B cell (primary cell): Measurements from ENCODE around the gene SLC30A2. TPM values are rescaled to one million over a fixed set of nuclear protein-coding genes. Genes with fewer than 3 reads are reported as not detected.

Source experiments
- ATAC-seq: fragments of 200-7000 bp; cut with Tn5 transposase; one replicate; pipeline ENCODE4 v1.10.0; 2021; ENCODE audit warnings: low read depth, mild to moderate bottlenecking, moderate number of reproducible peaks, moderate library complexity
- CTCF ChIA-PET: fragments of 350-600 bp; sonication (Branson Sonifier 250); formaldehyde crosslinking; loops from one replicate; lab custom pipeline; 2021; ENCODE audit warnings: antibody characterized with exemption, inconsistent platforms; lab: Charles Lee
- POLR2A ChIA-PET: fragments of 350-600 bp; sonication (Branson Sonifier 250); formaldehyde crosslinking; loops from one replicate; lab custom pipeline; 2021; ENCODE audit warnings: antibody characterized with exemption; lab: Charles Lee
- DNase-seq: peaks from one replicate; pipeline ENCODE4 v3.0.0; 2013
- H2AFZ ChIP-seq: 2 replicates; pipeline ENCODE4 v1.6.1; 2012; ENCODE audit warnings: mild to moderate bottlenecking, low read depth, low read length; ENCODE audit not compliant: insufficient read depth, poor library complexity, severe bottlenecking
- H3K27ac ChIP-seq, 2 donors: 1 replicate in 1 of 2; 2 replicates in 1 of 2; pipeline ENCODE4 v1.5.1; 2012 to 2013; ENCODE audit warnings: low read length in 2 of 2, mild to moderate bottlenecking in 2 of 2, moderate library complexity in 1 of 2
- H3K27me3 ChIP-seq, 4 experiments: fragments of 200-600 bp in 1 of 4; sonication (generic) in 1 of 4; replicated peaks in 1 of 4; 1 replicate in 2 of 4; 2 replicates in 2 of 4; pipeline versions ENCODE4 v1.6.1 to v1.7.0; 2013 to 2016; ENCODE audit warnings: low read length in 3 of 4, mild to moderate bottlenecking in 2 of 4, mixed read lengths in 1 of 4, moderate library complexity in 1 of 4; ENCODE audit not compliant: insufficient read depth in 4 of 4, control insufficient read depth in 3 of 4; ENCODE audit errors: control extremely low read depth in 1 of 4
- H3K36me3 ChIP-seq, 2 experiments: replicated peaks in 1 of 2; 1 replicate in 1 of 2; 2 replicates in 1 of 2; pipeline versions ENCODE4 v1.6.1 to v1.7.1; 2013; ENCODE audit warnings: low read length in 1 of 2; ENCODE audit not compliant: insufficient read depth in 2 of 2, control insufficient read depth in 1 of 2; ENCODE audit errors: control extremely low read depth in 1 of 2, extremely low read depth in 1 of 2
- H3K4me1 ChIP-seq, 2 donors: fragments of 200-600 bp in 1 of 2; sonication (generic) in 1 of 2; 1 replicate in 1 of 2; 2 replicates in 1 of 2; pipeline versions ENCODE4 v1.5.1 to v1.6.1; 2013 to 2017; ENCODE audit warnings: low read length in 2 of 2; ENCODE audit not compliant: control insufficient read depth in 2 of 2, insufficient read depth in 2 of 2
- H3K4me2 ChIP-seq: replicated peaks from 2 replicates; pipeline ENCODE3; 2012; ENCODE audit warnings: mild to moderate bottlenecking, low read depth, low read length; ENCODE audit not compliant: poor library complexity, severe bottlenecking
- H3K4me3 ChIP-seq, 5 experiments: fragments of 200-600 bp in 1 of 5; sonication (generic) in 1 of 5; 1 replicate in 3 of 5; 2 replicates in 2 of 5; pipeline versions ENCODE4 v1.5.1 to v1.7.0; 2011 to 2016; ENCODE audit warnings: low read length in 4 of 5, mild to moderate bottlenecking in 4 of 5, low read depth in 2 of 5, control low read depth in 1 of 5, moderate library complexity in 1 of 5; ENCODE audit not compliant: insufficient read depth in 1 of 5; ENCODE audit errors: control extremely low read depth in 1 of 5, extremely low read depth in 1 of 5
- H3K79me2 ChIP-seq: fragments of 200-600 bp; sonication (generic); one replicate; pipeline ENCODE4 v1.6.0; 2016; ENCODE audit warnings: low read length; ENCODE audit not compliant: control insufficient read depth, insufficient read depth
- H3K9ac ChIP-seq: fragments of 200-600 bp; sonication (generic); 2 replicates; pipeline ENCODE4 v1.6.1; 2017; ENCODE audit warnings: mild to moderate bottlenecking, low read length, moderate library complexity
- H3K9me3 ChIP-seq, 3 donors: one replicate each; pipeline versions ENCODE4 v1.6.1 to v1.7.1; 2013; ENCODE audit warnings: low read length in 2 of 3; ENCODE audit not compliant: control insufficient read depth in 2 of 3, insufficient read depth in 1 of 3; ENCODE audit errors: control extremely low read depth in 1 of 3
- H4K20me1 ChIP-seq: 2 replicates; pipeline ENCODE4 v1.6.0; 2012; ENCODE audit warnings: mild to moderate bottlenecking, low read length; ENCODE audit not compliant: insufficient read depth, control insufficient read depth, poor library complexity, severe bottlenecking
- H3K27ac Mint-ChIP-seq: one replicate; pipeline ENCODE4 v1.8.0; 2021; ENCODE audit warnings: mixed read lengths
- H3K27me3 Mint-ChIP-seq: one replicate; pipeline ENCODE4 v1.8.0; 2021; ENCODE audit warnings: mixed read lengths
- H3K4me1 Mint-ChIP-seq: one replicate; pipeline ENCODE4 v1.8.0; 2021; ENCODE audit warnings: mixed read lengths
- H3K4me3 Mint-ChIP-seq: one replicate; pipeline ENCODE4 v1.8.0; 2021; ENCODE audit warnings: mixed read lengths
- H3K9me3 Mint-ChIP-seq: one replicate; pipeline ENCODE4 v1.8.0; 2022; ENCODE audit warnings: mixed read lengths; ENCODE audit not compliant: insufficient read depth
- CTCF ChIP-seq: fragments of 200-600 bp; IDR thresholded peaks from one replicate; pipeline ENCODE4 v1.8.0; 2022; ENCODE audit warnings: antibody characterized with exemption, mild to moderate bottlenecking
- EZH2 ChIP-seq: IDR thresholded peaks from 2 replicates; pipeline ENCODE4 v1.6.1; 2012; ENCODE audit warnings: borderline replicate concordance, low read depth, mild to moderate bottlenecking, moderate library complexity, low read length; ENCODE audit not compliant: insufficient read depth, poor library complexity, severe bottlenecking
- WGBS: methylation state at CpG from one replicate; pipeline ENCODE4 v1.1.5; 2013; ENCODE audit warnings: missing lambda C conversion rate; ENCODE audit not compliant: insufficient coverage; 5-methylcytosine and 5-hydroxymethylcytosine counted together
- intact Hi-C: fragments of 100-400 bp; cut with micrococcal nuclease; formaldehyde crosslinking; loops from one replicate; pipeline ENCODE4 v1.10.0; 2022
- polyA plus RNA-seq: library from polyadenylated mRNA; depleted of rRNA; stranded (reverse); fragments of >200 nt; gene quantifications from 2 replicates; pipeline ENCODE4 v1.2.3, GENCODE V29; 2012
- total RNA-seq, 2 donors: library from RNA; stranded (reverse); fragments of 120-200 nt in 1 of 2; gene quantifications; 1 replicate in 1 of 2; 2 replicates in 1 of 2; pipeline versions ENCODE4 v1.2.3 to v1.2.4, GENCODE V29; 2013 to 2022

SLC30A2 gene
- total and polyA plus RNA-seq, 2 donors (not counting 1 experiment from before 2014, with no cell fraction given): not detected

- Mint-ChIP-seq H3K27ac (peak within 1 kb of the TSS; percentile 93), H3K9me3 (no peaks in the 10 kb centered on the region), H3K4me3 (peak within 1 kb of the TSS; percentile 95), H3K4me1 (peaks cover 20% of the 10 kb centered on the region), H3K27me3 (no peaks in the 10 kb centered on the region)
- H3K9ac ChIP-seq: peak within 1 kb of the TSS; percentile 91
- H2AFZ ChIP-seq: peak within 1 kb of the TSS; percentile 98
- peak within 1 kb of the TSS; percentile 65 to 90 (median 83) for H3K4me3 ChIP-seq
- peak; percentile 99 for DNase-seq
- H3K4me1 ChIP-seq: peaks cover 13 to 17% of the 10 kb centered on the region in 2 donors
- H3K36me3 ChIP-seq: no peaks in the 10 kb centered on the region
- intact Hi-C loops: loop anchor here (1.0 to 2.0 kb wide), 8 partner anchors 37 to 765 kb away; partner anchors contain the start of genes AUNIP, DHDDS and SYF2
- 0% methylated on average over 32 of the region's 47 CpGs for WGBS
- CTCF ChIA-PET: interaction anchor here (0.7 to 9.9 kb wide), 17 partner anchors 8 to 188 kb away, joined by 3 to 210 read pairs (median 5); partner anchors contain the start of genes PAQR7 and STMN1
- peaks cover 27% of the 10 kb centered on the region for H3K79me2 ChIP-seq
- no peaks in the 10 kb centered on the region for H3K27me3 ChIP-seq
- H3K27ac ChIP-seq: peak within 1 kb of the TSS; percentile 77 to 91
- TF ChIP-seq EZH2 (no peak), CTCF (peak; percentile 87)
- H4K20me1 ChIP-seq: no peaks in the 10 kb centered on the region
- H3K4me2 ChIP-seq: peak within 1 kb of the TSS; percentile 93
- H3K9me3 ChIP-seq: no peaks in the 10 kb centered on the region
- POLR2A ChIA-PET: interaction anchor here (0.6 to 1.8 kb wide), 2 partner anchors 101 to 103 kb away, joined by 5 to 10 read pairs; no protein-coding TSS in a partner anchor
- peak; percentile 98 for ATAC-seq
Observed at GRCh38 chr1:25997828-25998761, 47.8 kb downstream of the SLC30A2 start, which contains the start of gene PAFAH2. TSS of gene PAFAH2 (minus strand) at chr1:25998063. CDS start at chr1:25990816, 7,247 bp downstream.
